HUES6 (cell line): ENCODE measurements around the gene MYBBP1A.

Experiments
- H3K27ac ChIP-seq: 2 replicates; pipeline ENCODE4 v1.7.0; 2013; ENCODE audit warnings: low read depth, mild to moderate bottlenecking, low read length, inconsistent platforms
- H3K27me3 ChIP-seq: 2 replicates; pipeline ENCODE4 v1.6.1; 2013; ENCODE audit warnings: low read length; ENCODE audit not compliant: control insufficient read depth, insufficient read depth
- H3K36me3 ChIP-seq: 2 replicates; pipeline ENCODE4 v1.6.1; 2013; ENCODE audit warnings: low read length; ENCODE audit not compliant: control insufficient read depth, insufficient read depth
- H3K4me1 ChIP-seq: 2 replicates; pipeline ENCODE4 v1.6.1; 2013; ENCODE audit warnings: low read length; ENCODE audit not compliant: control insufficient read depth, insufficient read depth
- H3K4me3 ChIP-seq: 2 replicates; pipeline ENCODE4 v1.5.1; 2013; ENCODE audit warnings: low read depth, low read length
- H3K9ac ChIP-seq: one replicate; pipeline ENCODE4 v1.6.1; 2013; ENCODE audit warnings: mild to moderate bottlenecking, low read length
- H3K9me3 ChIP-seq: 2 replicates; pipeline ENCODE4 v1.6.1; 2013; ENCODE audit warnings: low read depth, low read length; ENCODE audit not compliant: control insufficient read depth, insufficient read depth

Gene MYBBP1A

DNA sequence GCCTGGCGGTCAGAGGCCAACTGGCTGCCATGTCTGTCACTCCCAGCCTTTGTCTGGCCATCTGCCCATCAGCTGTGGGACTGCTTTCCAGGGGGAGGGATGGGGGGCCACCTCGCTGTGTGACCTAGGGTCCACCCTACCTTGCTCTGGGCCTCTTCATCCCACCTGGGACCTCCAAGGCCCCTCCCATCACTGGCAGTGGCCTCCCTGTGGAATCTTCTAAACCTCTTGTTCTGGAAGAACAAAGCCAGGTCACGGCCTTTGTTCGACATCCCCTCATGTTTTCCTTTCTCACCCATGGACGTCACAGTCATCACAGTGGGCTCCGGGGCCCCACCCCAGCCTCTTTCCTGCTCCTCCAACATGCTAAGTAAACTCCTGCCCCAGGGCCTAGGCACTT lies 32.5 kb downstream of the MYBBP1A start:
- Histone ChIP-seq H3K4me1 (peaks cover 13% of the 10 kb centered on the region; the same call in 1 of the 2 replicates), H3K4me3 (no peak overlapping the region), H3K9ac (no peak overlapping the region), H3K27me3 (peaks cover 52% of the 10 kb centered on the region), H3K27ac (no peak overlapping the region), H3K9me3 (no peaks in the 10 kb centered on the region), H3K36me3 (no peaks in the 10 kb centered on the region)

DNA sequence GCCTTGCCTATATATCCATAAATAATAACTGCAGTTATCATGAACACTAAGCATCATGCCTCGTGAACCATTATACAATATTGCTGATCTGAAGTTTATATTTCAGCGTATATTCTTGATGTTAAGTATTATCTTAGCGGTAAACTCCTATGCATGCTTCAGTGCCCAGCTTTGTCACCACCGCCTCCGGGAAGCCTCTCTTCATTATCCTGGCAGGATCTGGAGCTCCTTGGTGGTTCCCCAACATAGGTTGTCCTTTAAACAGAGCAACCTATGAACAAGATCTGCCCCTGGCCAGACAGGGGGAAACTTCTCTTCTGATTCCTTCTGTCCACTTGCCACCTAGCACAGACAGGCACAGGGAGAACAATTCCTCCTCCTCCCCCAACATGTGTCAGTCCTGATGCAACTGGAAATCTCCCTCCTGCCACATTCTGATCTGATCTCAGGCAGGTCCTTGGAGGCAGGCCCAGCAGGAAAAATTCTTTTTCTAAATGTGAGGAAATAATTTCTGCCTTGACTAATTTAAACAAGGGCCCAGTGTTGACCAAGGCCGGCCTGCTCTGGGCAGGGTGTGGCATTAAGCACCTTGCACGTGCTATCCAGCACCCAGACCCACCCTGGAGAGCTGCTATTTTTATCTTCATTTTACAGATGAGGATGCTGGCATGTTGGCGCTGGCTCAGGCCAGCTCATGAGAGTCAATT lies 34.1 kb downstream of the MYBBP1A start:
- no peaks in the 10 kb centered on the region for H3K36me3 ChIP-seq
- peaks cover 36% of the 10 kb centered on the region for H3K27me3 ChIP-seq
- H3K4me1 ChIP-seq, result peaks cover 8% of the 10 kb centered on the region; the same call in 1 of the 2 replicates
- no peak overlapping the region for H3K9ac ChIP-seq
- no peak overlapping the region for H3K4me3 ChIP-seq
- H3K9me3 ChIP-seq, result no peaks in the 10 kb centered on the region
- no peak overlapping the region for H3K27ac ChIP-seq

DNA sequence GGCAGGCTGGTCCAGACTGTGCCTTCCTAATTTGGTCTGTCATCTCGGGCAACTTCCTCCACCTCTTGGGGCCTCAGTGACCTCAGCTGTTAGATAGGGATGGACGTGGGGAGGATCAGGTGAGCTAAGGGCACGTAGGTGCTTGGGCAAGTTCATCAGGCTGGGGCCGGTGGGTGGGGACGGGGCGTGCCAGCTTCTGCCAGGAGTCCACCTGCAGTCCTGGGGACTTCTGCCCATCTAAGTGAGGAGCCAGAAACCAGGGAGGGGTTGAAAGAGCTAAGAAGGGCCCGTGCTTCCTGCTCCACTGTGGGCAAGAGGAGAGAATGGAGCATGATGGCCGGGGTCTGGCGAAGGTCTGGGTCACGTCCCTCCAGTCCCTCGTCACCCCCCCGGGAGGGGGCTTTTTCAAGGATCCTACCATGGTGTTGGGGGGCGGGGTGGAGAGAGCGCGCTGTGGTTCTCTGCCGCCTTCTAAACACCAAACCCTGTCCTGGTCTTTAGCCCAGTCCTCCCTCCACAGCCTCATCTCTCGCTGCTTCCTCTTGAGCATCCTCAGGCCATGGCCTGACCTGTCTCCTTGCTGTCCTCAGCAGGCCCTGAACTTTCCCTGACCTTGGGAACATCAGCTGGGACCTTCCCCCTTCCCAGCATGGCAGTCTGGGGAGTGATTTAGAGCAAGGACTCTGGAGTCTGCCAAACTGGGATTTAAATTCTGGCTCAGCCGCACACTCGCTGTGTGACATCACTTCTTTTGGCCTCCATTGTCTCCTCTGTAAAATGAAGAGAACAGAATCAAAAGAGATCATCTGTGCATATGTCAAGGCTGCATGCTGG lies 34.9 kb downstream of the MYBBP1A start:
- Histone ChIP-seq H3K9ac (no peak overlapping the region), H3K27me3 (peaks cover 29% of the 10 kb centered on the region), H3K4me3 (no peak overlapping the region), H3K4me1 (peaks cover 8% of the 10 kb centered on the region; the same call in 1 of the 2 replicates), H3K9me3 (no peaks in the 10 kb centered on the region), H3K27ac (no peak overlapping the region), H3K36me3 (no peaks in the 10 kb centered on the region)

DNA sequence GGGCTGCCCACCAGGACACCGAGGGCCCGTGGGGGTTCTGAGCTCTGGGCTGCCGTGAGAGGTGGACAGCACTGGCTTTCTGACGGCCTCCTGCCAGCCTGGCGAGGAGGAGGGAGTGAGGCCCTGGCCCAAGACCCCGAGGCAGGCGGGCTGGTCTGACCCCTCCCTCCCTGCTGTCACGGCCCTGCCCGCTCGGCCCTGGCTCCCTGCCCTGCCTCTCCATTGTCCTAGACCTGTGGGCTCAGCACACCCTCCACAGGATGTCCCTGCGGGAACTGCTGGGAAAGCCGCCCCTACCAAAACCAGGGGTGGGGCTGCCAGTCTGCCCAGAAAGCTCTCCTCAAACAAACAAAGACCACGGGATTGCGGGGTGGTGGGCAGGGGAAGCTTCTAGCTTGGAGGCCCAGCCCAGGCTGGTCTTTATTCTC lies 35.8 kb downstream of the MYBBP1A start:
- Histone ChIP-seq H3K9ac (no peak overlapping the region), H3K27ac (no peak overlapping the region), H3K27me3 (peaks cover 20% of the 10 kb centered on the region; the same call in 1 of the 2 replicates), H3K4me3 (no peak overlapping the region), H3K36me3 (no peaks in the 10 kb centered on the region), H3K4me1 (peaks cover 11% of the 10 kb centered on the region; the same call in 1 of the 2 replicates), H3K9me3 (no peaks in the 10 kb centered on the region)

DNA sequence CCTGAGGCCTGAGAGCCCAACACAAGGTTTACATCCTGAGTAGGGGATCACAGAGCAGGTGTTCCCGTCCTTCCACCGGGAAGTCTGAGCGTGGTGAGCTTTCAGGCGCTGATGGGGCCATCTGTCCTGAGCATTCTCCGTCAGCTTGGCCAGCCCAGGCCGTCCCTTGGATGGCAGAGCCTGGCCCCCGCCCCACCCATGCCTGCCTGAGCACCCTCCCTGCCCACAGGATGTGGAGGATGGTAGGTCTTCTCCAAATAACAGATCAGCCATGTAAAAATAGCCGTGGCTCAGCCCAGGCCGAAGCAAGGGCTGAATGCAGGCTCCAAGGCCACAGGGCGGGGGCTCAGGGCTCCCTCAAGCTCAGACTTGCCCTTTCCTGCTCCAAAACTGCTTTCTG lies 36.3 kb downstream of the MYBBP1A start:
- H3K27me3 ChIP-seq, result peaks cover 17% of the 10 kb centered on the region; the same call in 1 of the 2 replicates
- H3K4me1 ChIP-seq, result peaks cover 15% of the 10 kb centered on the region
- H3K9me3 ChIP-seq, result no peaks in the 10 kb centered on the region
- no peak overlapping the region for H3K27ac ChIP-seq
- H3K9ac ChIP-seq, result no peak overlapping the region
- H3K36me3 ChIP-seq, result no peaks in the 10 kb centered on the region
- no peak overlapping the region for H3K4me3 ChIP-seq

DNA sequence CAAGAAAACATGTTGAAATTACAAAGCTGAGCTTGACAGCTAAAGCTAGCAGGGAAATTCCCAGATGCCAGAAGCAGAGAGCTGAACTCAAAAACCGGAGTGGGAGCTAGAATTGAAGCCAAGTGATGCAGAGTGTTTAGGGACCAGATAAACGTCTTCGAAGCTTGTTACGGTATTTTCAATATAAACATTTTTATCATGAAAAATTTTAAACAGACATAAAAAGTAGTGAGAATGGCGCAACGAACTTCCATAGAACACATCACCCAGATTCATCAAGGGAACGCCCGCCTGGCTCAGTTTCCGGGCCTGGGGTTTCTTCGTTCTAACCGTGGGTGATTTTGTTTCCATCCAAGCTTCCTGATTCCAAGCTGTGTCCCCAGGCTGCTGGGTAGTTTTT lies 38.4 kb downstream of the MYBBP1A start:
- peaks cover 8% of the 10 kb centered on the region; the same call in 1 of the 2 replicates for H3K27me3 ChIP-seq
- H3K27ac ChIP-seq, result no peak overlapping the region
- H3K9ac ChIP-seq, result no peak overlapping the region
- no peaks in the 10 kb centered on the region for H3K36me3 ChIP-seq
- no peak overlapping the region for H3K4me3 ChIP-seq
- peaks cover 18% of the 10 kb centered on the region for H3K4me1 ChIP-seq
- H3K9me3 ChIP-seq, result no peaks in the 10 kb centered on the region

DNA sequence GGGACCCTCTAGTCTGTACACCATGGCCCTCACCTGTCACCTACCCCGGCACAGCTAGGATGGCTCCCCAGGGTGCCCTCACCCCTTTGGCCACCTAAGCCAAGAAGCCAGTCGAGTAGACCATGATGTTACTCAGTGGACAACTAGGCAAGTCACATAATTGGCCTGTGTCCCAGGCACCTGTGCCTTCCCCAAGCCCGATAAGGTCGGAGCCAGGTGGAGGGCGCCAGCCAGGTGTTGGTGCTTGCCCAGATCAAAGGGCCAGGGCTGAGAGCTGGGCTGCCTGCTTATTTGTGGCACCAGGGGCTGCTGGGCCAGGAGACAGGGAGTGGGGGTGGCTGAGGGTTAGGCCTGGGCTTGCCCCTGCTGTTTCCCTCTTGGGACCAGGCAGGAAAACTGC lies 39.7 kb downstream of the MYBBP1A start:
- H3K36me3 ChIP-seq, result no peaks in the 10 kb centered on the region

DNA sequence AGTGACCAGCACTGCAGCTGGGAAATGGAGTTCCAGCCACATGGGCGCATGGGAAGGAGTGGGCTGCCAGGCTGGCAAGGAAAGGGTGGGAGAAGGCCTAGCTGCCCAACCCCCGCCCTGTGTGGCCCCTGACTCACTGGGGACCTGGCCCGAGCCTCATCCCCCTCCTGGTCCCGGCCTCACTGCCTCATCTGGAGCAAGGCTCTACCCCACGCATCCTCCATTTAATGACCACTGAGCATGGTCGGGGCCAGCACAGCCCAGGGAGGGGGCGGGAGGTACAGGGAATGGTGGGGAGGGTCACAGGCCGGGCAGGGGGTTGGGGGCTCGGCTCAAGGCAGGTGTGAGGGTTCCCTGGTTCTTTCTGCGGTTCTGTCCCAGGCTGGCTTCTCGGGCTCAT lies 40.4 kb downstream of the MYBBP1A start:
- H3K27ac ChIP-seq, result no peak overlapping the region
- peaks cover 18% of the 10 kb centered on the region for H3K4me1 ChIP-seq
- H3K36me3 ChIP-seq, result no peaks in the 10 kb centered on the region
- H3K27me3 ChIP-seq, result peaks cover 7% of the 10 kb centered on the region; the same call in 1 of the 2 replicates
- H3K4me3 ChIP-seq, result no peak overlapping the region
- H3K9ac ChIP-seq, result no peak overlapping the region
- no peaks in the 10 kb centered on the region for H3K9me3 ChIP-seq

More for the DNA sequence above, 39.7 kb downstream of the MYBBP1A start:
- Histone ChIP-seq H3K27ac (no peak overlapping the region), H3K4me3 (no peak overlapping the region), H3K4me1 (peaks cover 18% of the 10 kb centered on the region), H3K27me3 (peaks cover 9% of the 10 kb centered on the region; the same call in 1 of the 2 replicates), H3K9me3 (no peaks in the 10 kb centered on the region), H3K9ac (no peak overlapping the region)

DNA sequence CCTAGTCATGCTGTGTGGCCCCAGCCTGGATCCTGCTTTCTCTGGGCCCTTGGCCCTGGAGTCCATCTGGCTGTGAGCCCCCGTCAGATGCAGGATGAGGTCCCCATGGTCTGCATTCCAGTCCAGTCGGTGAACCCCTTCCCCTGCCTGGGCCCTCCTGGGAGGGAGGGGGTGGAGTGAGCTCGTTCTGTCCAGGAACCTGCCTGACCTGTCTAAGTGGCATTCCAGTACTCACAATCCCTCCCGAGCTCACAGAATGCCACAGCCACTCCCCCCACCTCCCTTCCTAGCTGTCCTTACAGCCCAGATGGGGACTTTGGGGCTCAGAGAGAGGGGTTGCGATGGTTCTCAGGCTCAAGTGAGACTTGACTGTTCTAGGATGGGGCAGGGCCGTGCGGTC lies 41.0 kb downstream of the MYBBP1A start:
- Histone ChIP-seq H3K4me3 (no peak overlapping the region), H3K36me3 (no peaks in the 10 kb centered on the region), H3K4me1 (peaks cover 13% of the 10 kb centered on the region), H3K27me3 (peaks cover 7% of the 10 kb centered on the region; the same call in 1 of the 2 replicates), H3K27ac (no peak overlapping the region), H3K9ac (no peak overlapping the region), H3K9me3 (no peaks in the 10 kb centered on the region)

DNA sequence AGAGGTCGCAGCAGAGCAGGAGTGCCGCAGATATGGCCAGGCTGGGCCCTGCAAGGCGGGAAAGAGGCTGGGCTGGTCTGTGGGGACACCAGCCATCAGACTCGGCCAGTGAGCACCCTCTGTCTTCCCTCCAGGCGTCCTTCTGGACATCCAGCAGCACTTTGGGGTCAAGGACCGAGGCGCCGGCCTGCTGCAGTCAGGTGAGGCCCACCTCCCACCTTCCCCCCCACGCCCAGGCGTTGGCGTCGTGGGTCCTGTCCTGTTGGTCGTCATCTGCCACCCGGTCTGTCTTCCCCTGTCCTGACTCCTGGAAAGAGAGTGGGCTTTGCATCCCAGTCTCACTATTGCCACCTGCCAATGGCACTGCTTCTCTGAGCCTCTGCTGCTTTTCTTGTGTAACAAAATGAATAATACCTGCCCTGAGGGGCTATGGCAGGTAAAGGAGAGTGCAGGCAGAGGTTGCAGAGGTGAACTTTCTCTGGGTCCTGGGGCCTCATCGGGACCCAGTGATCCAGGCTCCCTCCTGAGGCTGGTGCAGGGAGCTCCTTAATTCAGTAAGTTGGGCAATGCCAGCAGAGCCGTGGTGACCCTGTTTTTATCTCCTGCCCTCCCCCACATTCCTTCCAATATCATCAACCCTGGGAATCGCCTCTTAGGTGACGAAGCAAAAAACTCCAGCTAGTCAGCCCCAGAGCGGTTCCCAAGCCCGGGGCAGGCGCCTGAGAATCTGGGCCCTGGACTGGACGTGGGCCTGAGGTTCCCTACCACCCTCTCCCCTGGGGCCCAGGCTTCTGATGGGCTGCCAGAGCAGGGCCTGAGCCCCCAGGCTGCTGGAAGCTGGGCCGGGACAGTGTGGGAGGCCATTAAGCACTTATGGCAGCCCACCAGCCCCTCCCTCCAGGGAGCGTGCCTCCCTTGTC lies 41.8 kb downstream of the MYBBP1A start:
- no peak overlapping the region for H3K9ac ChIP-seq
- H3K4me3 ChIP-seq, result no peak overlapping the region
- peaks cover 4% of the 10 kb centered on the region; the same call in 1 of the 2 replicates for H3K27me3 ChIP-seq

More for the DNA sequence above, 41.8 kb downstream of the MYBBP1A start:
- H3K36me3 ChIP-seq, result no peaks in the 10 kb centered on the region
- H3K27ac ChIP-seq, result no peak overlapping the region
- peaks cover 10% of the 10 kb centered on the region; the same call in 1 of the 2 replicates for H3K4me1 ChIP-seq
- H3K9me3 ChIP-seq, result no peaks in the 10 kb centered on the region
